Activated naive CD4-positive, alpha-beta T cell treated with anti-CD3 and anti-CD28 coated beads, Interleukin-2, amount 50 U/mL, for 24 hours (primary cell): ENCODE data around the gene ALDH1A3.

Experiments used
- H3K27ac Mint-ChIP-seq: one replicate; pipeline ENCODE4 v1.8.0; 2021; ENCODE audit warnings: mild to moderate bottlenecking, mixed read lengths
- H3K27me3 Mint-ChIP-seq: one replicate; pipeline ENCODE4 v1.8.0; 2021; ENCODE audit warnings: mixed read lengths
- H3K36me3 Mint-ChIP-seq: one replicate; pipeline ENCODE4 v1.8.0; 2021; ENCODE audit warnings: mixed read lengths
- H3K4me1 Mint-ChIP-seq: one replicate; pipeline ENCODE4 v1.8.0; 2021; ENCODE audit warnings: mixed read lengths
- H3K4me3 Mint-ChIP-seq: one replicate; pipeline ENCODE4 v1.8.0; 2021; ENCODE audit warnings: mild to moderate bottlenecking, mixed read lengths
- H3K9me3 Mint-ChIP-seq: one replicate; pipeline ENCODE4 v1.8.0; 2021; ENCODE audit warnings: mixed read lengths

The ALDH1A3 gene

DNA sequence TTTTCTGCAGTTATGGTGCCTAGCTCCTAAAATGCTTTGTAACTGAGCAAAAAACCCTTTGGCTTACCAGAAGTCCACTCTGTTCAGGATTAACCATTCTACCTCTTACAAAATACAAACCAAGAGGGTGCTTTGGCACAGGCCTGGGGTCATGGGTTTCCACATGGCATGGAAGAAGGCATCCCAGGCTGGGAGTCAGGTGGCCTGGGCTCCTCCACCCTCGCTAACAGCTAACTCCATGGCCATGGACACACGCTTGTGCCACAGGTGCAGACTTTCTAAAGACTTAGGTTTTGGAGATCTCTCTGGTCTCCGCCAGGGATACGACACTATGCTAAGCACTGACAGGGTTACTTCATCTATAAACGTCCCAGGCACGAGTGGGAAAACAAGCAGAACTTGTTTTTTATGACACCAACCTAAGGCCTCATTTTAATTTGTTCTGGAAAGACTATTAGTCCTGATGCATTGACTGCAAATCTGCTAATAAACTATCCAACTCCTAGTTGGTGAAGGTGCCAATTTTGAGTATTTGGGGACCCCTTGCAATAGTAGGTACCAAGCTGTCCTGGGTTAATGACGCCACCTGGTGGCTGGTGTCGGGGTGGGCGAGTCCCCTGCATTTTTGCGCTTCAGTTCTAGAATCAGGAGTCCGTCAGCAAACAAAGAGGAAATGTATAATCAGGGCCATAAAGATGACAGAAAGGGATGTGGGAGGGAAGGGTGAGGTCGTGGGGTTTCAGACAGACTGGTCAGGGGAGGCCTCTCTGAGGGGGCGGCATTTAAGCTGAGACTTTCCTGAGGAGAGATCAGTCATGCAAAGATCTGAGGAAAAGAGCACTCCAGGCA lies 10.3 kb upstream of the ALDH1A3 start:
- H3K36me3 Mint-ChIP-seq: no peaks in the 10 kb centered on the region
- no peaks in the 10 kb centered on the region for H3K9me3 Mint-ChIP-seq
- H3K27ac Mint-ChIP-seq: no peak overlapping the region
- H3K27me3 Mint-ChIP-seq: peaks cover 2% of the 10 kb centered on the region
- no peak overlapping the region for H3K4me3 Mint-ChIP-seq
- no peaks in the 10 kb centered on the region for H3K4me1 Mint-ChIP-seq

DNA sequence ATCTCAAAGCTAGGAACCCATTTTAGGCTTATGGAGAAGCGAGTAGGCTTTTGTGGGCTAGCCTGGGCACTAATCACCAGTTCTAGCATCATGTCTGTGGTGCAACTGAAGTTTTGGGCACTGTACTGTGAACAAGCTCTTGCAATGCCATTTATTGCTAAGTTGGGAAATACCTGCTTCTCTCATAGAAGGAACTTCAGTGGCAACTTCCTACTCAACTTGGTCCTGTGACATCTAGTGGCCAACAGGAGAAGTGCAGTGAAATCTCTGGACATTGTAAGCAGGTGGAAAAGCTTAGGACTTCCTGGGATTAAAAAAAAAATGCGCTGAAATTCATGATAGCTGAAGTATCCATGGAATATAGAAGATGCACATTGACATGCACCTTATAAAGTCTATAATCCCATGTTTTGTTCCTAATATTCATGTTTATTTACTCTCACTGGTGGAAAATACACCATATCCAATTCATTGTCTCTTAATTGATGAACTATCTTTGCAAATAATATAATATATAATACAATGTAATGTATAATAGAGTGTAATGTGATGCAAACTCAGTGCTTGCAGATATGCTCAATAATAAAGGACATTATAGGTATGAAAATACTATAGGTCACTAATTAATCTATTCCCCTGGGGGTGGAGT lies 6.5 kb upstream of the ALDH1A3 start:
- H3K36me3 Mint-ChIP-seq: no peaks in the 10 kb centered on the region
- H3K27me3 Mint-ChIP-seq: peaks cover 6% of the 10 kb centered on the region
- H3K4me1 Mint-ChIP-seq: no peaks in the 10 kb centered on the region
- H3K27ac Mint-ChIP-seq: no peak overlapping the region
- no peaks in the 10 kb centered on the region for H3K9me3 Mint-ChIP-seq
- no peak overlapping the region for H3K4me3 Mint-ChIP-seq

DNA sequence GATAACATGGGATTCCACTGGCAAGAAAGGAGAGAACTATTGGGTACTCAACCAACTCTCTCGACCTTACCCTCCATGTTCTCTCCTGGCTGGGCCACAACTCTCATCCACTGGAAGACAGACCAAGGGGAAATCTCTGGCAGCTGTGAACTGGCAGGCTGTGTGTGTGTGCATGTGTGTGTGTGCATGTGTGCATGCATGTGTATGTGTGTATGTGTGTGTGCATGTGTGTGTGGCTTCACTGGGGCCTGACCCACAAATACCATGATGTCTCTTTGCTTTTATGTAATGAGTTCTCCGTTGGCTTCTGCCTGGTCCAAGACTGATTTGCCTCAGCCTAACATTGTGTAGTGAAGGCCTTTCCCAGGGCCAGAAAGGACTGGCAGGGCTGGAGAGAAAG lies 4.1 kb upstream of the ALDH1A3 start:
- Mint-ChIP-seq H3K27me3 (peaks cover 14% of the 10 kb centered on the region), H3K27ac (no peak overlapping the region), H3K9me3 (no peaks in the 10 kb centered on the region), H3K4me1 (peaks cover 6% of the 10 kb centered on the region), H3K4me3 (no peak overlapping the region), H3K36me3 (no peaks in the 10 kb centered on the region)

- H3K9me3 Mint-ChIP-seq: no peaks in the 10 kb centered on the region
- H3K4me3 Mint-ChIP-seq: no peak overlapping the region
- peaks cover 18% of the 10 kb centered on the region for H3K27me3 Mint-ChIP-seq
- H3K27ac Mint-ChIP-seq: no peak overlapping the region
- H3K36me3 Mint-ChIP-seq: no peaks in the 10 kb centered on the region
- peaks cover 8% of the 10 kb centered on the region for H3K4me1 Mint-ChIP-seq
Measured at GRCh38 chr15:100875976-100876375, 3.7 kb upstream of the ALDH1A3 start.

GRCh38 chr15:100877551-100877950 lies 2.1 kb upstream of the ALDH1A3 start:
- H3K27ac Mint-ChIP-seq: no peak overlapping the region
- H3K27me3 Mint-ChIP-seq: peaks cover 28% of the 10 kb centered on the region
- no peaks in the 10 kb centered on the region for H3K36me3 Mint-ChIP-seq
- H3K4me1 Mint-ChIP-seq: peaks cover 8% of the 10 kb centered on the region
- H3K9me3 Mint-ChIP-seq: no peaks in the 10 kb centered on the region
- H3K4me3 Mint-ChIP-seq: no peak overlapping the region

DNA sequence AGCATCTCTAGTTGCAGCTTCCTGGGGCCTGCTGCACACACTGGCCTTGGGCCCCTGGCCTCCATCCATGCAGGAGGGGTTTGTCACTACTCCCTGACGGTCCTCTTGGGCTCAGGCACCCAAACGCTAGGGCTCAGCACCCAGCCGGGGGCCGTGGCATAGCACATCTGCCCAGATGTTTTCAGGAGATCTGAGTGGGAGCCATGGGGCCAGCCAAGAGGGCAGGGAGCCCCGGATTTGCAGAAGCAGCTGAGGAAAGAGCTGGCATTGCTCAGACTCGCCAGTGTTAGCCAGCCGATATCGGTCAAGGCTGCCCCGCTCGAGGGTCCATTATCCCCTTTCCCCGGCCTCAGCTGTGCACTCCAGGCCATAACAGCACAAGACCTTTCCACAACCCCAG lies 1.5 kb upstream of the ALDH1A3 start:
- H3K27ac Mint-ChIP-seq: no peak overlapping the region
- no peaks in the 10 kb centered on the region for H3K9me3 Mint-ChIP-seq
- H3K36me3 Mint-ChIP-seq: no peaks in the 10 kb centered on the region
- H3K4me1 Mint-ChIP-seq: peaks cover 8% of the 10 kb centered on the region
- H3K4me3 Mint-ChIP-seq: peak overlapping the region; percentile 67
- peaks cover 33% of the 10 kb centered on the region for H3K27me3 Mint-ChIP-seq

DNA sequence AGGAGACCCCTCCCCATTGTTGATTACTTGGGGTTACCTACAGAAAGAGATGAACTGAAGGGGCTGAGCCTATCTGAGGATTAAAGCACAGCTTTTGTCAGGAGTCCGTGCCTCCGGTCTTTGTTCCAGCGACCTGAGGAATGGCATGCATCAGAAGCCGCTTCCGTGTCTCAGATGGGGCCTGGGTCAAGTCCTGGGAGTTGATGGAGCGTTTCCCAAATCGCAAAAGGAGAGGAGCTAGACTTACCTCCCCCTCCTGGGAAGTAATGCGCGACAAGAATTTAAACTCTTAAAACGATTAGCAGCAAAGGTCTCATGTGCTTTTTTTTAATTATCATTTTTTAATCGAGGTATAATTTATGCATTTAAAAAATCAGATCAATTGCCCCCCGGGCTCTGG lies 983 bp upstream of the ALDH1A3 start:
- Mint-ChIP-seq H3K27ac (no peak overlapping the region), H3K9me3 (no peaks in the 10 kb centered on the region), H3K4me1 (peaks cover 8% of the 10 kb centered on the region), H3K4me3 (peak overlapping the region; percentile 67), H3K36me3 (no peaks in the 10 kb centered on the region), H3K27me3 (peaks cover 37% of the 10 kb centered on the region)

GRCh38 chr15:100879061-100879463 lies 569 bp upstream of the ALDH1A3 start:
- peaks cover 37% of the 10 kb centered on the region for H3K27me3 Mint-ChIP-seq
- H3K9me3 Mint-ChIP-seq: no peaks in the 10 kb centered on the region
- H3K36me3 Mint-ChIP-seq: no peaks in the 10 kb centered on the region
- no peak overlapping the region for H3K27ac Mint-ChIP-seq
- H3K4me3 Mint-ChIP-seq: peak overlapping the region; percentile 67
- peaks cover 8% of the 10 kb centered on the region for H3K4me1 Mint-ChIP-seq

DNA sequence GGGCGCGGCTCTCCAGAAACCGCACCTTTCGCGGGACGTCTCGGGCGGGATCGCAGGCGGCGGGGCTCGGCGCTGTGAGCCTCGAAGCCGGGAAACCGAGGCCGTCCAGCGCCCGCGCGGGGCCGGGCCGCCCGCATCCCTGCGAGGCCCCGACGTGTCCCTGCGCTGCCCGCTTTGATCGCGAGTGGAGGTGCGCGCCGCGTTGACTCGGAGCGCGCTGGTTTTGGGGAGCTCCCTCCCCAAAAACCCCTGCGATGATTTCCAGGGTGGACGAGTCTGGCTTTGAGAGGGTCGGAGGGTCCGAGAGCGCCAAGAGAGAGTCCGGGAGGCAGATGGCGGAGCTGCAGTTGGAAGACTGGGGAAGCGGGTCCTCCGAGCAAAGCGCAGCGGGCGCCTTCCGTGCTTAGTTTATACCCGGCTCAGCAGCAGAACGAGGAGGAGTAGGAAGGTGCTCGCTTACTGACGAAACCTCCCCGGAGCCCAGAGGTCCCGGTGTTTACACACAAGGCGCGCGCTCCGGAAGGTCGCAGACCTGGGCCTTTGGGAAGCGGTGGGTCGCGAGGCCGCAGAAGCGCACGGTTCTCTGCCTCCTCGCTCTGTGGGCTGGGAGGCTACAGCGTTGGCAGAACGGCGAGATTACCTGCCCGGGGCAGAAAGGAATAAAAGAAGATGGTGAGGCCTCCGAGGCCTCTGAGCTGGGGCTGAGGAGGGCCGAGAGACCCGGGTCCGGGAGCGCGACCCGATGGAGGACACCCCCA lies 687 bp downstream of the ALDH1A3 start:
- H3K27me3 Mint-ChIP-seq: peaks cover 44% of the 10 kb centered on the region
- no peaks in the 10 kb centered on the region for H3K9me3 Mint-ChIP-seq
- H3K4me3 Mint-ChIP-seq: peak overlapping the region; percentile 15
- peaks cover 8% of the 10 kb centered on the region for H3K4me1 Mint-ChIP-seq
- H3K27ac Mint-ChIP-seq: no peak overlapping the region
- H3K36me3 Mint-ChIP-seq: no peaks in the 10 kb centered on the region

DNA sequence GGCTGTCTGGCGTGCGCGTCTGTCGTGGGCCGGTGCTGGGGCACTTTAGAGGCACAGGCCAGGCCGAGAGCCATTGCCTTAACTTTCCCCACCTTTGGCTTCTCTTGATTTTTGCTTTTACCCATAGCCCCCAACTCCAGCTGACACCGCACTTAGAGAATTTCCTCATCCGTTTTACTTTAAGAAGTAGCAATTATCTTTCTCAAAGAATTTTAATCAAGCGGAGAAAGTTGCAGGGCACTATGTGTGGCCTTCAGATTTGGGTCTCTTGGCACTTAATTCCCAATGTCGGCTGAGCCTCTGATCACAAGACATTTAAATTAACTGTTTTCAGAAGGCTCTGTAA lies 1.2 kb downstream of the ALDH1A3 start:
- H3K27me3 Mint-ChIP-seq: peaks cover 48% of the 10 kb centered on the region
- H3K4me1 Mint-ChIP-seq: peaks cover 8% of the 10 kb centered on the region
- peak overlapping the region; percentile 49 for H3K4me3 Mint-ChIP-seq
- no peak overlapping the region for H3K27ac Mint-ChIP-seq
- H3K9me3 Mint-ChIP-seq: no peaks in the 10 kb centered on the region
- no peaks in the 10 kb centered on the region for H3K36me3 Mint-ChIP-seq

GRCh38 chr15:100881573-100882336 lies 2.1 kb downstream of the ALDH1A3 start:
- Mint-ChIP-seq H3K27me3 (peaks cover 49% of the 10 kb centered on the region), H3K9me3 (no peaks in the 10 kb centered on the region), H3K4me1 (peaks cover 8% of the 10 kb centered on the region), H3K36me3 (no peaks in the 10 kb centered on the region), H3K4me3 (no peak overlapping the region), H3K27ac (no peak overlapping the region)

- no peaks in the 10 kb centered on the region for H3K36me3 Mint-ChIP-seq
Measured at GRCh38 chr15:100885116-100885515, 5.5 kb downstream of the ALDH1A3 start.

DNA sequence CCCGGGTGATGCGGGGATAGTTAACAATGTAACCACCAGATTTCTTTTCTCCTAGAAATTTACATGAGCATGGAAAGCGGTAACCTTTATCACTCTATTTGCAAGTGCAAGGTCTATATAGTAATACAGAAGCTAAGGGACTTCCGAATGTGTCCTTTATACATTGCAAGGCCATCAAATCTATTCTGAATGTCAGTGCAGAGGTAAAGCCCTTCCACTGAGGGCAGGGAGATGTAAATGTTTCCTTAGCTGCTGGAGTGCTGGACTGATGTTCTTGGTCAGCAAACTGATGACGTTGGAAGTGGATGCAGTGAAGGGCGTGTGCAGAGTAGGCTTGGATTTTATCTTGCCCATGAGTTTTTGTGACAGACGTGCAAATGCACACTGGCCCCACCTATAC lies 6.2 kb downstream of the ALDH1A3 start:
- no peaks in the 10 kb centered on the region for H3K36me3 Mint-ChIP-seq
- peaks cover 2% of the 10 kb centered on the region for H3K4me1 Mint-ChIP-seq
- H3K27me3 Mint-ChIP-seq: peaks cover 38% of the 10 kb centered on the region
- no peak overlapping the region for H3K4me3 Mint-ChIP-seq
- H3K9me3 Mint-ChIP-seq: no peaks in the 10 kb centered on the region
- H3K27ac Mint-ChIP-seq: peak overlapping the region; percentile 17

More at GRCh38 chr15:100885116-100885515, 5.5 kb downstream of the ALDH1A3 start:
- Mint-ChIP-seq H3K9me3 (no peaks in the 10 kb centered on the region), H3K27ac (no peak overlapping the region), H3K27me3 (peaks cover 44% of the 10 kb centered on the region), H3K4me1 (peaks cover 3% of the 10 kb centered on the region), H3K4me3 (no peak overlapping the region)

DNA sequence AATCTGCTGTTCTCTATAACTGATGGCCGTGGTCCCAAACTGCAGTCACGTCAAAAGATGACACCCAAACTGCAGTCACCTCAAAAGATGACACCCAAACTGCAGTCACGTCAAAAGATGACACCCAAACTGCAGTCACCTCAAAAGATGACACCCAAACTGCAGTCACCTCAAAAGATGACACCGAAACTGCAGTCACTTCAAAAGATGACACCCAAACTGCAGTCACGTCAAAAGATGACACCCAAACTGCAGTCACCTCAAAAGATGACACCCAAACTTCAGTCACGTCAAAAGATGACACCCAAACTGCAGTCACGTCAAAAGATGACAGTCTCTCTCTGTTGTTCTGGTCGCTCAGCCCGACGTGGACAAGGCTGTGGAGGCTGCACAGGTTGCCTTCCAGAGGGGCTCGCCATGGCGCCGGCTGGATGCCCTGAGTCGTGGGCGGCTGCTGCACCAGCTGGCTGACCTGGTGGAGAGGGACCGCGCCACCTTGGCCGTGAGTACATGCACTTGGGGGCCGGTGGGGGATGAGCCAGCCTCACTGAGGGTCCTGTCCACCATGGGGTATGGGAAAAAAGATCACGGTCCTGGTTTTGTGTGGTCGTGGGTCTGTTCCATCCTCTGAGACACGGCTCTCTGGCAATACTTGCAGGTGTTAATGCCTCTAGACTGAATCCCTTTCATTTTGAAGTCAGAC lies 7.7 kb downstream of the ALDH1A3 start:
- Mint-ChIP-seq H3K4me1 (no peaks in the 10 kb centered on the region), H3K9me3 (no peaks in the 10 kb centered on the region), H3K4me3 (no peak overlapping the region), H3K36me3 (no peaks in the 10 kb centered on the region), H3K27ac (no peak overlapping the region), H3K27me3 (peaks cover 33% of the 10 kb centered on the region)
